Measurements from ENCODE around the gene GMFB.
A peak's percentile ranks its signal among the peaks of the same experiment; 100 is the strongest.

The GMFB gene

GRCh38 chr14:54488646-54489317 is at the start of gene GMFB (continued):
- TF ChIP-seq ATF2 (tag by site-specific recombination; IDR thresholded peaks at IDR 0.05; ENCODE audit: low read depth) (no peak), ZNF433 (tag by site-specific recombination; IDR thresholded peaks at IDR 0.05; ENCODE audit: low read depth) (no peak), ZNF114 (tag by site-specific recombination; IDR thresholded peaks at IDR 0.05) (no peak), MZF1 (tag by site-specific recombination; IDR thresholded peaks at IDR 0.05; ENCODE audit: borderline replicate concordance) (no peak), YY1 (tag by site-specific recombination; IDR thresholded peaks at IDR 0.05) (peak; percentile 67), ZNF394 (tag by site-specific recombination; IDR thresholded peaks at IDR 0.05; ENCODE audit: borderline replicate concordance) (peak; percentile 40; the same call in 1 of the 2 replicates), SP3 (tag by site-specific recombination; IDR thresholded peaks at IDR 0.05) (peak; percentile 47), ZNF239 (tag by site-specific recombination; IDR thresholded peaks at IDR 0.05) (no peak), ZFP37 (tag by site-specific recombination; IDR thresholded peaks at IDR 0.05) (no peak), KLF10 (tag by site-specific recombination; IDR thresholded peaks at IDR 0.05) (peak; percentile 70), YY2 (tag by site-specific recombination; IDR thresholded peaks at IDR 0.05) (no peak), ZNF571 (tag by site-specific recombination; IDR thresholded peaks at IDR 0.05) (no peak), ZNF692 (tag by site-specific recombination; IDR thresholded peaks at IDR 0.05) (peak; percentile 70), ZBTB10 (tag by site-specific recombination; IDR thresholded peaks at IDR 0.05) (no peak), ZNF202 (tag by site-specific recombination; IDR thresholded peaks at IDR 0.05; ENCODE audit: borderline replicate concordance) (no peak), TSHZ1 (tag by site-specific recombination; IDR thresholded peaks at IDR 0.05; ENCODE audit: borderline replicate concordance) (no peak), ZNF324 (tag by site-specific recombination; IDR thresholded peaks at IDR 0.05) (no peak), MYNN (tag by site-specific recombination; IDR thresholded peaks at IDR 0.05; ENCODE audit: borderline replicate concordance) (no peak), GLIS1 (tag by site-specific recombination; IDR thresholded peaks at IDR 0.05) (peak; percentile 15; the same call in 1 of the 2 replicates), GFI1B (tag by site-specific recombination; IDR thresholded peaks at IDR 0.05) (no peak)
